H1 (cell line): ENCODE results near the gene BICD1. TPM values are rescaled to one million over a fixed set of nuclear protein-coding genes. Genes with fewer than 3 reads are reported as not detected.

Source experiments
- CTBP2 ChIP-seq: IDR thresholded peaks from 2 replicates; pipeline ENCODE4 v1.7.0; 2011; ENCODE audit warnings: borderline replicate concordance, mild to moderate bottlenecking, moderate library complexity, mixed read lengths, low read length; ENCODE audit not compliant: insufficient read depth, insufficient read length
- HDAC6 ChIP-seq: IDR thresholded peaks from one replicate; pipeline ENCODE4 v1.7.1; 2012; ENCODE audit warnings: low read depth, mild to moderate bottlenecking, inconsistent platforms, low read length, moderate library complexity
- RFX5 ChIP-seq: IDR thresholded peaks from 2 replicates; pipeline ENCODE4 v1.6.1; 2011; ENCODE audit warnings: low read depth, low read length, improper control_type of control experiment, borderline replicate concordance
- SAP30 ChIP-seq: fragments of 300-600 bp; sonication (generic); IDR thresholded peaks from 2 replicates; pipeline ENCODE4 v1.7.1; 2012; ENCODE audit warnings: low read length, moderate library complexity, mild to moderate bottlenecking, inconsistent platforms; ENCODE audit not compliant: insufficient read depth, insufficient replicate concordance
- ZNF274 ChIP-seq: IDR thresholded peaks from 2 replicates; pipeline ENCODE4 v1.7.0; 2012; ENCODE audit warnings: low read length, borderline replicate concordance; ENCODE audit errors: extremely low read depth
- polyA plus RNA-seq, 7 experiments: library from polyadenylated mRNA; depleted of rRNA in 3 of 7; stranded (reverse) in 5 of 7; unstranded in 2 of 7; fragments of >200 nt in 5 of 7; fragments of 200-250 nt in 2 of 7; gene quantifications; 1 replicate in 5 of 7; 2 replicates in 1 of 7; 4 replicates in 1 of 7; pipeline versions ENCODE4 v1.2.1 to v1.2.3, GENCODE V29; 2011 to 2013; ENCODE audit warnings: missing spikeins in 2 of 7, mixed read lengths in 2 of 7
- total RNA-seq: library from RNA; stranded (reverse); fragmentation: NEBNext Ultra II Directional; extraction: Animal tissue kit (Norgen Biotek cat#: 25700); gene quantifications from 2 replicates; pipeline ENCODE4 v1.2.1, GENCODE V29; 2021
- TF ChIP-seq, protein P1 (sequence below): IDR thresholded peaks from 2 replicates; pipeline ENCODE4 v1.6.1; 2012; ENCODE audit warnings: low read length, inconsistent platforms

BICD1 gene
- total and polyA plus RNA-seq, 2 of the 8 experiments (the other 6 are each of a cell fraction or from before 2014, with no cell fraction given): 34.1 to 58.4 TPM

DNA sequence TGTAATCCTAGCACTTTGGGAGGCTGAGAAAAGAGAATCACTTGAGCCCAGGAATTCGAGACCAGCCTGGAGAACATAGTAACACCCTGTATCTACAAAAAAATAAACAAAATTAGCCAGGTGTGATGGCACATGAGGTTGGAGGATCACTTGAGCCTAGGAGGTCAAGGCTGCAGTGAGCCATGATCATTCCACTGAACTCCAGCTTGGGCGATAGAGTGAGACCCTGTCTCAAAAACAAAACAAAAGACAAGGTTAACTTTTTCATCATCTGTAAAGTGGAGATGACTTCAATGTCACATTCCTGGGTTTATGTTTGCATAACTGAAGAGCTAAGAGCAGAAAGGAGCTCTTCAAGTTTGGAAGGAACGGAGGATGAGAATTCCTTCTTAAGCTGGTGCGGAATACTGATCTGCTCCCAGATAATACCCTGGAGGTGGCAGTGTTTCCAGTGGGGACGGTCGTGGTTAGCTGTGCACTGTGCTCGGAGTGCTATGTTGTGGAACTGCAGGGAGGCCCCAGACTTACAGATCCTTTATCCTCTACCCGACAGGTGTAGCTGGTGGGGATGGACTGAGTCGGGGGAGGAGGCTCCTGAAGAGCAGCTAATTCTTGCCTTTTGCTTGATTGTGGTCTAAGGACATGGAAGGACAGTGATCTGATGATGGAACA, 22.5 kb upstream of the BICD1 start (continued):
- TF ChIP-seq CTBP2 (no peak), SAP30 (no peak), HDAC6 (no peak), RFX5 (no peak), ZNF274 (no peak)
- TF ChIP-seq, protein P1, sequence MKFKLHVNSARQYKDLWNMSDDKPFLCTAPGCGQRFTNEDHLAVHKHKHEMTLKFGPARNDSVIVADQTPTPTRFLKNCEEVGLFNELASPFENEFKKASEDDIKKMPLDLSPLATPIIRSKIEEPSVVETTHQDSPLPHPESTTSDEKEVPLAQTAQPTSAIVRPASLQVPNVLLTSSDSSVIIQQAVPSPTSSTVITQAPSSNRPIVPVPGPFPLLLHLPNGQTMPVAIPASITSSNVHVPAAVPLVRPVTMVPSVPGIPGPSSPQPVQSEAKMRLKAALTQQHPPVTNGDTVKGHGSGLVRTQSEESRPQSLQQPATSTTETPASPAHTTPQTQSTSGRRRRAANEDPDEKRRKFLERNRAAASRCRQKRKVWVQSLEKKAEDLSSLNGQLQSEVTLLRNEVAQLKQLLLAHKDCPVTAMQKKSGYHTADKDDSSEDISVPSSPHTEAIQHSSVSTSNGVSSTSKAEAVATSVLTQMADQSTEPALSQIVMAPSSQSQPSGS: no peak
